IMR-90 (cell line): Measurements from ENCODE around the gene RPTOR. TPM values are rescaled to one million over a fixed set of nuclear protein-coding genes. Genes with fewer than 3 reads are reported as not detected.

Source experiments
- ATAC-seq: fragments of 200-7000 bp; cut with Tn5 transposase; 2 replicates; pipeline ENCODE4 v1.9.1; 2020; ENCODE audit warnings: low read depth, mild to moderate bottlenecking, moderate library complexity
- BruUV-seq: library from RNA; stranded (reverse); fragments of 400-500 nt; replicated peaks from 2 replicates; lab custom pipeline; 2021; lab: Mats Ljungman, UMichigan
- CTCF ChIA-PET: fragments of 300-600 bp; formaldehyde crosslinking; extraction: SDS; loops from one replicate; lab custom pipeline; 2021; ENCODE audit warnings: antibody characterized with exemption; lab: Yijun Ruan, JAX
- POLR2A ChIA-PET: fragments of 300-600 bp; sonication (Branson Sonifier 250); formaldehyde crosslinking; loops from one replicate; lab custom pipeline; 2022; ENCODE audit warnings: antibody characterized with exemption; ENCODE audit not compliant: unreplicated experiment; lab: Charles Lee
- DNase-seq: peaks from one replicate; pipeline ENCODE4 v3.0.0; 2013
- H2AFZ ChIP-seq: replicated peaks from 2 replicates; pipeline ENCODE3; 2013; ENCODE audit warnings: low read length, mild to moderate bottlenecking; ENCODE audit not compliant: poor library complexity
- H2AK5ac ChIP-seq: 2 replicates; pipeline ENCODE4 v1.6.1; 2013; ENCODE audit warnings: low read depth, low read length, inconsistent platforms
- H2AK9ac ChIP-seq: replicated peaks from 2 replicates; pipeline ENCODE3; 2013; ENCODE audit warnings: mild to moderate bottlenecking, low read depth, low read length, moderate library complexity; ENCODE audit not compliant: poor library complexity
- H2BK120ac ChIP-seq: 2 replicates; pipeline ENCODE4 v1.6.1; 2013; ENCODE audit warnings: low read depth, low read length, inconsistent platforms
- H2BK15ac ChIP-seq: 3 replicates; pipeline ENCODE4 v1.6.1; 2013; ENCODE audit warnings: low read depth, low read length, inconsistent platforms
- H2BK20ac ChIP-seq: 2 replicates; pipeline ENCODE4 v1.6.1; 2013; ENCODE audit warnings: low read depth, mild to moderate bottlenecking, inconsistent platforms, low read length, moderate library complexity
- H2BK5ac ChIP-seq: 2 replicates; pipeline ENCODE4 v1.6.1; 2013; ENCODE audit warnings: mild to moderate bottlenecking, low read depth, low read length, inconsistent platforms; ENCODE audit not compliant: poor library complexity, severe bottlenecking
- H3K14ac ChIP-seq: replicated peaks from 2 replicates; pipeline ENCODE4 v1.6.1; 2013; ENCODE audit warnings: low read depth, low read length, inconsistent platforms
- H3K18ac ChIP-seq: 2 replicates; pipeline ENCODE4 v1.6.1; 2013; ENCODE audit warnings: low read depth, low read length, control low read depth
- H3K23ac ChIP-seq: 2 replicates; pipeline ENCODE4 v1.6.1; 2013; ENCODE audit warnings: low read depth, low read length, inconsistent platforms
- H3K27ac ChIP-seq: 2 replicates; pipeline ENCODE4 v1.5.1; 2013; ENCODE audit warnings: mild to moderate bottlenecking, control low read depth, low read length; ENCODE audit not compliant: insufficient read depth
- H3K27me3 ChIP-seq: 2 replicates; pipeline ENCODE4 v1.6.1; 2013; ENCODE audit warnings: low read length; ENCODE audit not compliant: control insufficient read depth, insufficient read depth
- H3K36me3 ChIP-seq: 2 replicates; pipeline ENCODE4 v1.6.1; 2013; ENCODE audit warnings: low read length, mixed read lengths; ENCODE audit not compliant: control insufficient read depth, insufficient read depth
- H3K4ac ChIP-seq: 2 replicates; pipeline ENCODE4 v1.6.1; 2013; ENCODE audit warnings: low read depth, low read length, inconsistent platforms
- H3K4me1 ChIP-seq: 2 replicates; pipeline ENCODE4 v1.6.1; 2013; ENCODE audit warnings: low read length, mixed read lengths; ENCODE audit not compliant: control insufficient read depth, insufficient read depth
- H3K4me2 ChIP-seq: 2 replicates; pipeline ENCODE4 v1.6.1; 2013; ENCODE audit warnings: low read depth, mild to moderate bottlenecking, control low read depth, low read length, moderate library complexity
- H3K4me3 ChIP-seq: 2 replicates; pipeline ENCODE4 v1.5.1; 2013; ENCODE audit warnings: low read depth, mild to moderate bottlenecking, control low read depth, low read length, moderate library complexity; ENCODE audit not compliant: insufficient read depth
- H3K56ac ChIP-seq: 2 replicates; pipeline ENCODE4 v1.6.1; 2013; ENCODE audit warnings: low read length, inconsistent platforms; ENCODE audit not compliant: insufficient read depth; ENCODE audit errors: extremely low read depth
- H3K79me1 ChIP-seq, 2 experiments: 2 replicates each; pipeline ENCODE4 v1.6.1; 2013; ENCODE audit warnings: low read length in 2 of 2, inconsistent platforms in 1 of 2, low read depth in 1 of 2
- H3K9ac ChIP-seq: 2 replicates; pipeline ENCODE4 v1.6.1; 2013; ENCODE audit warnings: low read depth, low read length, control low read depth
- H3K9me1 ChIP-seq: 2 replicates; pipeline ENCODE4 v1.6.1; 2013; ENCODE audit warnings: low read length, inconsistent platforms; ENCODE audit not compliant: insufficient read depth
- H3K9me3 ChIP-seq: 2 replicates; pipeline ENCODE4 v1.6.1; 2013; ENCODE audit warnings: low read length; ENCODE audit not compliant: control insufficient read depth, insufficient read depth
- H4K20me1 ChIP-seq: 2 replicates; pipeline ENCODE4 v1.6.1; 2013; ENCODE audit warnings: low read length, inconsistent platforms; ENCODE audit not compliant: insufficient read depth
- H4K5ac ChIP-seq: 2 replicates; pipeline ENCODE4 v1.6.1; 2013; ENCODE audit warnings: mild to moderate bottlenecking, low read depth, low read length, control low read depth
- H4K8ac ChIP-seq, 2 experiments: 2 replicates each; pipeline ENCODE4 v1.6.1; 2013; ENCODE audit warnings: low read depth in 2 of 2, low read length in 2 of 2, control low read depth in 1 of 2, inconsistent platforms in 1 of 2
- H4K91ac ChIP-seq: 2 replicates; pipeline ENCODE4 v1.6.1; 2013; ENCODE audit warnings: low read depth, low read length, inconsistent platforms; ENCODE audit not compliant: insufficient read depth
- CEBPB ChIP-seq: IDR thresholded peaks from 2 replicates; pipeline ENCODE4 v1.6.1; 2012; ENCODE audit warnings: low read depth, low read length, improper control_type of control experiment
- FOS ChIP-seq: fragments of 150-350 bp; IDR thresholded peaks from 2 replicates; pipeline ENCODE4 v1.6.1; 2016; ENCODE audit warnings: low read depth, low read length
- MAFK ChIP-seq: IDR thresholded peaks from 2 replicates; pipeline ENCODE4 v1.6.1; 2012; ENCODE audit warnings: low read depth, low read length, improper control_type of control experiment
- SMC3 ChIP-seq: fragments of 150-350 bp; IDR thresholded peaks from 2 replicates; pipeline ENCODE4 v1.6.1; 2016; ENCODE audit warnings: low read depth, mild to moderate bottlenecking, antibody characterized with exemption, low read length, moderate library complexity
- WGBS, 2 experiments: methylation state at CpG; one replicate each; pipeline versions ENCODE4 v1.1.5 to v1.1.7; 2013; ENCODE audit warnings: missing lambda C conversion rate in 2 of 2; ENCODE audit not compliant: insufficient read length in 1 of 2; ENCODE audit errors: extremely low coverage in 2 of 2; 5-methylcytosine and 5-hydroxymethylcytosine counted together
- dilution Hi-C: fragments of 300-500 bp; cut with HindIII; formaldehyde crosslinking; loops from one replicate; pipeline ENCODE4 v1.14.3; 2018; ENCODE audit warnings: low sequenced_read_pairs; ENCODE audit not compliant: unreplicated experiment
- in situ Hi-C: fragments of 300-500 bp; cut with MboI; formaldehyde crosslinking; loops from 3 replicates; pipeline ENCODE4 v1.14.3; 2019; ENCODE audit warnings: low sequenced_read_pairs, inconsistent platforms, mixed read lengths
- intact Hi-C: fragments of 100-400 bp; cut with micrococcal nuclease; formaldehyde crosslinking; loops from 2 replicates; pipeline ENCODE4 v1.10.0; 2022
- polyA plus RNA-seq, 3 experiments: library from polyadenylated mRNA; depleted of rRNA; stranded (reverse); fragments of >200 nt; gene quantifications; 2 replicates each; pipeline ENCODE4 v1.2.3, GENCODE V29; 2012; ENCODE audit warnings: low replicate concordance in 1 of 3
- total RNA-seq: library from RNA; depleted of rRNA; stranded (reverse); fragments of >200 nt; gene quantifications from 2 replicates; pipeline ENCODE4 v1.2.3, GENCODE V29; 2012
- TF ChIP-seq, protein P1 (sequence below): fragments of 150-350 bp; IDR thresholded peaks from 2 replicates; pipeline ENCODE4 v1.6.1; 2017; ENCODE audit warnings: mild to moderate bottlenecking, antibody characterized with exemption, low read length, low read depth

The RPTOR gene
- total and polyA plus RNA-seq, 2 of the 4 experiments (the other 2 are of a cell fraction) = 10.8 to 14.7 TPM

DNA sequence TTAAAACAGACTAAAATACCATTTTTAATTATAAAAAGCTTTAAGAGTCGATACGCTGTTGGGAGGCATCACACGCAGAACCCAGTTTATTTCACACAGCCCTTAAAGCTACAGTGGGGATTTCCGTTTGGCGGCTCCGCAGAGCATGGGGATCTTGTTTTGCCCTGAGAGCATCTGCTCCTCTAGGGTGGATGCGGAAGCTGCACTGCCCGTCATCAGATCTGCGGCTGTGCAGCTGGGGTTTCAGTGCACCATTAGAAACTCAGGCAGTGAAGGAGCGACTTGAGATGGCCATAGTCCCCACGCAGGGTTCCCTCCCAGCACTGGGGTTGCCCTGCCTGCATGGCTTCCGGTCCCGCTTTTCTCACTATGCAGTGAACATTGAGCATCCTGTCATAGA, 384.8 kb downstream of the RPTOR start:
- Histone ChIP-seq H3K9me3 (no peaks in the 10 kb centered on the region), H4K20me1 (no peaks in the 10 kb centered on the region), H3K27me3 (no peaks in the 10 kb centered on the region), H3K79me1 (no peaks in the 10 kb centered on the region), H3K4me1 (peaks cover 3% of the 10 kb centered on the region; the same call in 1 of the 2 replicates), H3K4me3 (no peak overlapping the region), H2BK20ac (no peak overlapping the region), H3K9me1 (peaks cover 16% of the 10 kb centered on the region), H4K5ac (no peak overlapping the region), H3K23ac (no peak overlapping the region), H2BK5ac (no peak overlapping the region), H2BK120ac (no peak overlapping the region), H3K9ac (no peak overlapping the region), H4K8ac (no peak overlapping the region), H4K91ac (no peak overlapping the region), H2AFZ (no peak overlapping the region), H3K4me2 (no peak overlapping the region), H3K4ac (no peak overlapping the region), H2BK15ac (no peak overlapping the region), H2AK9ac (no peak overlapping the region), H2AK5ac (no peak overlapping the region), H3K36me3 (peaks cover 30% of the 10 kb centered on the region), H3K14ac (no peak overlapping the region), H3K18ac (no peak overlapping the region), H3K27ac (no peak overlapping the region), H3K56ac (no peak overlapping the region)
- ChIA-PET POLR2A (no interaction called here), CTCF (interaction anchor here (0.6 kb wide), 1 partner anchor 35 kb away, joined by 3 read pairs; no protein-coding TSS in a partner anchor)
- WGBS, 2 experiments = 95% methylated on average over 3 of the region's 13 CpGs; no CpG with 5 or more reads in 1 of the 2 experiments
- ATAC-seq = no peak
- in situ Hi-C loops = no loop called here
- dilution Hi-C loops = no loop called here
- TF ChIP-seq FOS (no peak), CEBPB (no peak), MAFK (no peak), SMC3 (no peak)
- TF ChIP-seq, protein P1, sequence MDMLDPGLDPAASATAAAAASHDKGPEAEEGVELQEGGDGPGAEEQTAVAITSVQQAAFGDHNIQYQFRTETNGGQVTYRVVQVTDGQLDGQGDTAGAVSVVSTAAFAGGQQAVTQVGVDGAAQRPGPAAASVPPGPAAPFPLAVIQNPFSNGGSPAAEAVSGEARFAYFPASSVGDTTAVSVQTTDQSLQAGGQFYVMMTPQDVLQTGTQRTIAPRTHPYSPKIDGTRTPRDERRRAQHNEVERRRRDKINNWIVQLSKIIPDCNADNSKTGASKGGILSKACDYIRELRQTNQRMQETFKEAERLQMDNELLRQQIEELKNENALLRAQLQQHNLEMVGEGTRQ = no peak
- intact Hi-C loops = no loop called here
- BruUV-seq = no TSS peak
- no peak for DNase-seq
